NCI-H2196 treated with DMSO at 0.1 percent for 48 hours (cell line): ENCODE data around the gene DACH1.

Experiments used
- DNase-seq: peaks from one replicate; lab custom pipeline; 2025; ENCODE audit not compliant: unreplicated experiment; lab: John Stamatoyannopoulos, UW

DACH1 gene

DNA sequence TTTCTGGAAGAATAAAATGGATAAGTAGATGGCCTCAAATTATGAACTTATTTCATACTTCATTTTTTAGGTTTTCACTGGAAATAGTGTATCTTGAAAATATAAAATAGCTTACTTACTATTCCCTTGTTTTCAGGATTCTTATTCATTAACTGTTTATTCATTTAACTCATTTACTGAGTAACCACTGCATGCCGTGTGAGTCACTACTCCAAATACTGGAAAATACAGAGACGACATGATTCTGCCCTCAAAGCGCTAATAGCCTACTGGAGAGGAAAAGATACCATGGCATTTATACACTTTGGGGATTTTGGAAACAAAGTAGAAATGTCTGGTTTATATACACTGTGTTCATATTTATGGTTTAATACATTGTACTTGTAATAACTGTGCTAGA lies 270.9 kb downstream of the DACH1 start:
- no peak for DNase-seq

DNA sequence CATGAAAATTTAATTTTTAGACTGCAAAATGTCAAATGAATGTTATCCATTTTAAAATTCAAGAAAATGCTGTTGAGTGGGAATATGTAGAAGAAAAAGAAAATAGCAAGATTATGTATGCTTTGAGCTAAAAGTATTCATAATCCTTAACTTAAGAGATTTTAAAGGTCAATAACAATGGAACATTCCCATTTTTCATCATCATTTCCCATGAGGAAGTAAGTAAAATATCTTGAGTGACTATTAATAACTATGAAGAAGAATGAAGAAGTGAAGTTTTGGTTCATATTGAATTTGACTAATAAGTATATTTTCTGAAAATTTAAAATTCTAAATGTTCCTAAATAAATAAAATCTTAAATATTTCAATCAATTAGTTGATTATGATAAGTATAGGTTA lies 273.4 kb downstream of the DACH1 start:
- no peak for DNase-seq

DNA sequence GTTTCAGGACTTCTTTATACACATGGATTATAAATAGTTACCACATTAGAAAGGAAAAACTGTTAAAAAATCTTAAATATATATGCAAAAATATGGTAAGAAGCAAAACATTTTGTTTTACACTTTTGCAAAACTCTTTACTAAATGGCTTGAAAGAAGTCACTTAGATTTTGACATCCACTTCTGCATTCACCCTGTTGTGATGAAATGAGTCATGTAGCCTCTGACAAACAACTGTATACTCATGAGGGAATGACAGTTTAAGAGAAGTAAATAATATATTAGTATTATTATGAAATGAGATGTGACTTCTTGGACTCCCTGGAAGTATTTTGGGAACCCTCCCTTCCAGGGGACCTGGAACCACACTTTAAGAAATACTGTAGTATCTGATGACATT lies 275.6 kb downstream of the DACH1 start:
- DNase-seq, result no peak

DNA sequence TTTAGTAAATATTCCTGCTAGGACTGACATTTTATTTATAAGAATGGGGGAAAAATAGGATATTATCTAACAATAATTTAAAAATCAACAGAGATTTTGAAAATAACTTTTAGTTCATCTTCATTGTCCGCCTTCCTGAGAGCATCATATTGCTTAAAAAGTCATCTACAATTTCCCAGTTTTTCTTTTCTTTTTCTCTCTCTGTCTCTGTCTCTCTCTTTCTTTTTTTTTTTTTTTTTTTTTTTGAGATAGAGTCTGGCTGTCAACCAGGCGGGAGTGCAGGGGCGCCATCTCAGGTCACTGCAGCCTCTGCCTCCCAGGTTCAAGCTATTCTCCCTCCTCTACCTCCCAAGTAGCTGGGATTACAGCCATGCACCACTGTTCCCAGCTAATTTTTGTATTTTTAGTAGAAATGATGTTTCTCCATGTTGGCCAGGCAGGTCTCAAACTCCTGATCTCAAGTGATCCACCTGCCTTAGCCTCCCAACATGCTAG lies 276.3 kb downstream of the DACH1 start:
- no peak for DNase-seq

DNA sequence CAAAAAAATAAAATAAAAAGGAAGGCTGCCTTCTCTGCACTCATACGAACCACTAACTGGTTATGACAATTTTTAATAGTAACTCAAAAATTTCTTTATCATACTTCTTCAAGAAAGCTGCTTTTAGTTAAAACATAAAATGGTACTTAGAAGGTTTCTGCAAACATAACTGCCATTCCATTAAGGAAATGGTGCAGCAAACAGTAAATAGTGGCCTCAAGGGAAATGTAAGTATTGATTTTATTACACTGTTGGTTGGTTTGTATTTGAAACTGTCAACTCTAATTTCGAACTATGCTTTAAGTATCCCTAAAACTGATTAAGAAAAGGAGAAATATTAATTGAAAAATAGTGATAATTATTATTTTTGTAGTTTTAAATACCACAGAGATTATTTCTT lies 278.0 kb downstream of the DACH1 start:
- no peak for DNase-seq

DNA sequence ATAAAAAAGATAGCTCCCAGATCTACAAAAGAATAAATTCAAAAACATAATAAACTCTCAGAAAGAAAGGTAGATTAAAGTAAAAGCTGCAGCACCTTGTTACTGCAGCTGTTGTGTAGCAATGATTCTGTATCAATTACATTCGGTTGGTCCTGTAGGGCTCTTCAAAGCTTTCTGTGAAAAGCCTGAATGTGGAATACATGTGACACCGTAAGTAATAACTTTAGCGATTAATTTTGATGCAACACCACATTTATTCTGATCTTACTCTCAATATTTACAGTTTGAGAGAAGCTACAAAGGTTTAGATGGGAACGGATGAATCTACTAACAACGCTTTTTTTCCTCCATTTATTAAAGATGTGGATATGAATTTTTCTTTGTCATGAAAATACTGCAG lies 279.2 kb downstream of the DACH1 start:
- no peak for DNase-seq

DNA sequence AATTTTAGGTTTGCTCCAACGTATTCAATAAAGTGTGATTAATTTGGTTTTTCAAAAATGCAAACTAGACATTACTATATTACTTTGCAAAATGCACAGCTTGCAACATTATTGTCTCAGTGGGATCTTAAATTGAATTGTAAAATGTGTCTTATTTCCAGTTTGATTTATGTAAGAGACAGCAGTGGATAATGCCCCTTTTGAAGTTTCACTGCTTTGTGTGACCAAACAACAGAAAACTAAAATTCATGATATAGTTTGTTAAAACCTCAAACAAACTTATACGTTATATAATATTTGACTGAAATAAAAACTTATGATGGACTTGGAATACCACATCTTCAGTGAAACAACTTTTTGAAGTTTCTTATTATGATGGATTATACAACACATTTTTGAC lies 279.8 kb downstream of the DACH1 start:
- DNase-seq, result no peak

DNA sequence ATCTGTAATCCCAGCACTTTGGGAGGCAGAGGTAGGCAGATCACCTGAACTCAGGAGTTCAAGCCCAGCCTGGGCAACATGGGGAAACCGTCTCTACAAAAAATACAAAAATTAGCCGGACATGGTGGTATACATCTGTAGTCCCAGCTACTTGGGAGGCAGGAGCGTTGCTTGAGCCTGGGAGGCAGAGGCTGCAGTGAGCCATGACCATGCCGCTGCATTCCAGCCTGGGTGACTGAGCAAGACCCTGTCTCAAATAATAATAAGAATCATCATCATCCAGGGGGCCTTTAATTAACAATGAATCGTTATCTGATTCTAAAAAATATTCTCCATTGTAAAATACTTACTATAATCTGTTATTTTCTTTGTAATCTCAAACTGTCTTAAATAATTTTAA lies 283.4 kb downstream of the DACH1 start:
- DNase-seq, result no peak

DNA sequence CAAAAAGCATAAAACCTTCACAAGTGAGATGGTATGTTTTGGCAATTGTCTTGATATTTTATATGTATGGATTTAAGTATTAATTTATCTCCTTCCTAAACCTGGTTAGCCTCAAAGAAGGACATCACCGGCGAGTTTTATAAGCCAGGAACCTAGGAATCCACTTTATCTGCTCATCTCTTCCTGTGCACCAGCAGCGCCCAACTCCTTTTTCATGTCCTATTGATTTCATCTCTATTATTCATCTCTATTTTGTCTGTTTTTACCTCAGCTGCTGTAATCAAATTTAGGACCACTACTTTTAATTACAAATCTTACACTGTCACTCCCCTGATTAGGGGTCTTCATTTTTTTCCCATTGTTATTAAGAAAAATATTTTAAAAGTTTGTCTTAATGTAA lies 286.4 kb downstream of the DACH1 start:
- no peak for DNase-seq

DNA sequence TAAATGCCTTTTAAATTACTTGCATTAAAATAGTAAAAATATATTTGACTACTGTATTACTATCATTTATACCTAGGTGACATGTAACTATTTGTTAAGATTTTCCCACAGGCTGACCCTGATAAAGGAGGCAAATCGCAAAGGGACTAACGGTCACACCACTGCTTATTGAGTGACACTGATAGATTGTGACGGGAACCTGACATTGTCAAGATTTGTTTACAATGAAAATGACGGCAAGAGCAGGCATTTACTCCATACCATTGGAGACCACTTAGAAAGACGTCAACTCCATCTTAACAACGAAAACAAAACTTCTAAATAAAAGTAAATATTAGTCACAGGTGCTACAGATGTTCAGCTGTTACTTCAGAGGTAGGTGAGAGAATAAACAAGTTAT lies 289.0 kb downstream of the DACH1 start:
- no peak for DNase-seq

DNA sequence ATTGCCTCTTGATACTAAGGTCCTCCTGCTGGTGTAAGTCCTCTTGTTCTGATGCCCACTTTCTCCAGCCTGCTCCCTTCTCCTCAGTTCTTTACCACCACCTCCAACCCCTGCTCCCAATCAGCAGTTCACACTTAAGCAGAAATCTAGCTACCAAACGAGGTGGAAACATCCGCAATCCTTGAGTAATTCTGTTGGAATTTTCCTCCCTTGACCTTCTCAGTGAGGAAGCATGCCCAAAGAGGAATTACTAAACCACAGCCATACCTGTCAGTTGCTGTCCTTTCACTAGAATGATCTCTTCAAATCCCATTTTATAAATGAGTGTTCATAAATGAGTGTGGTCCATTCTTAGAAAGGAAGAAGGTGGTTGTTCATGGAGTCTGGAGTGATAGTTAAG lies 289.9 kb downstream of the DACH1 start:
- DNase-seq, result no peak

DNA sequence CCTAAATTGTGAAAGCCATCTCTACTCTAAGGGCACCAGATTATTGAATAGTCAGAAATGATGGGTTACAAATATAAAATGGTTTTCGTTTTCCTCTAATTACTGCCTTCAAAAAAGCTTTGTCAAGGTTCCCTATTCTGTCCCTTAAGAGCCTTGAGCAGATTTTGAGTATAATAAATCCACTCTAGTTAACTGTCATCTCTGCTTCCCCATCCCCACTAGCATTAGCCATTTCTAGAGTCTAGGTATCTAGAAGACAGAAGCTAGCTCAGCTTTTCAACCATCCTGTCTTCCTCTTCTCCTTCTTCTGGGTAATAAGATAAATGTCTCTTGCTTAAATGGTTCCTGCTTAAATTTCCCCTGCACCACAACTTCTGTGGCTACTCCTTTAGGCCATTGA lies 290.4 kb downstream of the DACH1 start:
- no peak for DNase-seq

DNA sequence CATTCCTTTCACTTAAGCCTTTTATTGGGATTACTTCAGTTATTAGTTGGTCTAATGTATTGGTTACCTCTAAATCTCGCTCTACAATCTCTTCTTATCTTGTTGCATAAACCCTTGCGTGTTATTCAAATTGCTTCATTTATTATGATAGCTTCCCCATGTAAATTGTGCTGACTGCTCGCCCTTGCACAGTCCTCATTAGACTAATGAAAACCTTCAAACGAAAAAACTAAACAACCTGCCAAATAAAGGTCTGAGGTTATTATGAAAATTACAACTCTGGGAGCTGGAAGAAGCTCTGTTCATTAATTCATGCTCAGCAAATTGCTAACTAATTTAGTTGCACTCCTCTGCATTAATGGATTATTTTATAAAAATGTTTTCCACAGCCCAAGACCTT lies 320.1 kb downstream of the DACH1 start:
- no peak for DNase-seq

DNA sequence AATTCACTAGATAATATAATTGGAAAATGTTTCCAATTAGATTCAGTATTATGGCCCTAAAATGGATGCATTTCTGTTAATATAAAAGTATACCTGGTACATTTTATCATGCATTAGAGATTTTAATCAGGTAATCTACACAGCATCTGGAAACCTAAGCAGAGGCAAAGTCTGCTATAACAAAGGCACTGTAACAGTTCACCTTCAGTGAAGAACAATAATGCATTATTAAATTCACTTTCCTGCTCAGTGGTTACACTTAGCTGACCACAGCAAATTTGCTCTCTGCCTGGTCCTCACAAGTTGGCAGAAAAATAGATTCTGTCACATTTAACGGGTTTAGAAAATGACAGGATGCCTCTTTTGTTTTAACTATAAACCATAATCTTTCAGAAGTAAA lies 326.9 kb downstream of the DACH1 start:
- DNase-seq, result no peak

DNA sequence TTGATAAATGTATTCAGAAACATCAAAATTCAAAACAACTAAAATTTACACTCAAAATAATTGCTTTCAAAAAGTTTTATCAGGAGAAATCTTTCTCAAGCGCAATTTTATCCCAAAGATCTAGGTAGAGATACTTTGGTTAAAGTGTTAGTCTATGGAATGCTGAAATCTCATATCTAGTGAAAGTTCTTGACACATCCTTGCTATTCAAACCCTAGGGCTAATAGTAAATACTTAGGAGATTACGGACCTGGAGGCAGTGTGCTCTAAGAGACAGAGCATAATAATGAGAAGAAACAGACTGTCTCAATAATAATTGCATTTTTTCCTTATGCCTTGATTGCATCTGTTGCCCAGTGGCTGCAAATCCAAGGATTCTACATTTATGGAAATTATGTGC lies 330.8 kb downstream of the DACH1 start:
- DNase-seq, result no peak

DNA sequence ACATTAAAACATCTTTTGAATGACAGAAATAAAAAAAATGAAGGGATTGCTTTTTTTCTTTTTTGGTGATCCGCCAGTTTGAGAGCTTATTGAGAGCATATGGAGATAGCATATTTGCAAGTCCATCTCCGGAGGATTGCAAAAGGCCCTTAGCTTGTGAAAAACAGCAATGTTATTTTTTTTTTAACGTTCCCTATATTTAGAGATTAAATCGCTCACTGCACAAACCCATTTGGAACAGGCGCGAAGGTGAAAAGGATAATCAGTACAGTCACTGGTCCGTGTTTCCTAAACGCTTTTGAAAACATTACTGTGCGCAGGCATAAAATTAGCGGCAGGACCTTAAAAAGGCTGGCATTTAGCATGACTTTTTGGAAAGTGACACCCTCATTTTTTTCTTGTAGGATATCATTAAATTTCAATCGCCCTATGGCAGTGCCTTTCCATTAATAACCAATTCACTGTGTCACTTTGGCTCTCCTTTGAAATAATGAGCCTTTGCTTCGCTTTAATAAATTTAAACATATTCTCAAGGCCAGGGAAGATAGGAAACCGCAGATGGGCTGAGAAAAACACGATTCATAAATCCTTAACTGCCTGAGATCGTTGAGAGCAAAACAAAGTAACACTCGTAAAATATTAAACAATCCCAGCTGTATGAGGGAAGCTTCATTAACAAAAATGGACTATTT lies 342.2 kb downstream of the DACH1 start:
- no peak for DNase-seq

DNA sequence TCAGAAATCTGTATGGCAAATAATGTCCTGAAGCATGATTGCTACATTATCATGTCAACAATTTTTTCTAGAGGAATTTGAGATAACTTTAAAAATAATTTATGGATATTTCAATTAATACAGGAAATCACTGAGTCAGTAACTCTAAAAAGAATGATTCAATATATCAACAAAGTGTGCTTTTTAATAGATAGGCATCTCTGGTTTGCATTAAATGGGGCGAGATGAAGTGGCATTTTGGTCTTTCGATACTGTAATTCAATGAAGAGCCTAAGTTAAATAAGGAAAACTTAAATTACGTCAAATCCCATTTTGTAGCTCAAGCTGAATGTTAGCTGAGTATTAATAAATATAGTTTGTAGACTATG lies 342.8 kb downstream of the DACH1 start:
- no peak for DNase-seq

DNA sequence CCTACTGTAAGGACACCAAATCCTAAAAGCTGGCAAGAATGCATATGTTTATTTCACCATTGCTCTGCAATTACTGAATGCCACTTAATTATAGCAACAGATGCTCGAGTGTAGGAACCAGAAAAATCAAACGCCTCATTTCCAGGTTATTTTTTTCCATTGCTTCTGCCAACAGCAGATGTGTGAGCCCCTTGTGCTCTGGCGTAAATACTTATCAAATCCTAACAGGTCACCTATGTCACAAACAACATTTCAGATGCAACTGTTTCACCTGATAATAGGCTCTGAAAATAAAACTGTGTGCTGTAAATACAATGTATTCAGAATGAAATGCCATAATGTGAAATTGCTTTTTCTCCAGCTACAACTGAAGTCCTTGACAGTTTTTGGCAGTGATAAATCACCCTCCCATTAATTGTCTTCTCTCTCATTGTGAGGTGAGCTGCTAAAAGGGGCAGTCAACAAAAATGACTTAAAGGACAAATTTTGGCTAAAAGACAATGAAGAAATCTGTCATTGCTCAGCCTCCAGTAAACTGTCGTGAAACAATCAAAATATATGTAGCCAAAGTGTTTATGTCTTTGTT lies 344.0 kb downstream of the DACH1 start:
- DNase-seq, result no peak

DNA sequence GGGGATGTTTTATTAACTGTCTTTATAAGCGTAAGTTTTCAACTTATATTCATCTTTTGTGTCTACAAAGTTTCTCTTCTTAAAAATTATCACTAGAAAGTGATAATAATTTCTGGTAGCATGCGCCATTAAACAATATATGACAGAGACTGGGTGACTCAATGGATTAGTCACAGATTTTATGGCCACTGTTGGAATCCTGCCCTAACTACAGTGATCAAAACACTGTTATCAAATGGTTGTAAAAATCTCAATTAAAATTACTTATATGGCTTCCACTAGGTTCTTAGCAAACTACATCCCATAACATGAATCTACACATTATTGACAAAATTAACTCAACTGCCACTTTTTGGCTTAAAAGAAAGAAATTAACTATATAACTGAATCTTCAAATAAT lies 350.0 kb downstream of the DACH1 start:
- no peak for DNase-seq

DNA sequence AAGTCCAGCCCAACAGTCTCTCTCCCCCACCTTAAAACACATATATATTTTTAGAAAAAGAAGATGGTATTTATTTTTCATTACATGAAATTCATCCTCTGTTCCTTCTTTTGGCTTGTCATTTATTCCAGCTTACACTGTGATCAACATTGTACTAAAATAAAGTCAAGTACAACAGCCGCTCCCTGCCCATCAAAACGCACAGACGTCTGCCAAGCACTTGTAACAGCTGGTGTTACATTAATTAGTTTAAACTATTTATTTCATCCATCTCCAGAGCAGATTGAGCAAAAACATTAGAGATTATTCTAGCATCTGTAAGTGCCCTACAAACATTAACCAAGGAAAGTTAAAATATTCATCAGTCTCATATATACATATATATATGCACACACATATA lies 350.5 kb downstream of the DACH1 start:
- no peak for DNase-seq

DNA sequence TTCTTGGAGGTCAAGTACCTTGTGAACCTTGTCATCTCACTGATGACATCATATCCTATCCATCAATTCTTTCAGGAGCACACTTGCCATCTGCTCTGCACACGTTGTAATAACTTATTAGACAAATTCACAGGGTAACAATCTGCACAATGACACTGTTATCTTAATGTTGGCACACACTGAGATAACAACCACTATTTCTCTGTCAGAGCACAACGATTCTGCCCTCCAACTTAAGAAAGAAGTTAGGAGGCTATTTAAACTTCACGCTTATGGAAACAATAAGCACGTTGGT lies 351.3 kb downstream of the DACH1 start:
- no peak for DNase-seq

DNA sequence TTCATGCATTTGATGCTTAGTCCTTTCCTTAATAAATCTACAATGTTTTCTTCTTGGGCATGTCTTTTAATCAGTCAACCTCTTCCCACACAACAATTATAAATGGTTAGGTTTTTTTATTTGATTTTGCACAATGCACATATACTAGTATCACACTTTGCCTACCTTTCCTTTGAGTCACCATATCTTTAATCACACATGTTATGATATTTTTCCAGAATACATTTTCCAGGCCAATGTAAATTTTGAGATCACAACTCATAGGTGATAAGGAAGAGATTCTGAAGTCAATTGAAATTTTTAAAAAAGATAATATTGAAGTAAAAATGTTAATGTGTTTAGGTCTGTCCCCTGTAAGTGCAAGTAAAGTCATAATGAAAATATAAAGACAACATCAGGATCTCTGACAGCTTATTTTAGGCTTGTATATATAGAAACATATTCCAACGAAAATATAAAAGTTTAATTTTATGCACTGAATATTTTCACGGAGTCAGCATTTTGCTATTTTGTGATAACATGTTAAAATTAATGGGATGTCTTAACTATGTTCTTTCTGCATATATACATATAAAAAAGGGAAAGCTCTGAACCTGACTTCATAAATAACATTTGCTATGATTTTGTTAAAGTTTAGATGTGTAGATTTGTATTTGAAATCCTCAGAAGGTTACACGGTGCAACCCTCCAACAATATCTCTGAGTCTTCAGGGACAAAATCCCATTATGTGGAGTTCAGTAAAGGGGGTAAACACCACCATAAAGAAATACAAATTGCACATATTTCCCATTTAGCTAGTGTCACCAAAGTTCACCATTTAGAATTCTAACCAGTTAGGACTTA lies 351.9 kb downstream of the DACH1 start:
- no peak for DNase-seq
